HepG2 (cell line): Measurements from ENCODE around the gene RTCA. TPM values are rescaled to one million over a fixed set of nuclear protein-coding genes. Genes with fewer than 3 reads are reported as not detected.

Source experiments
- ATAC-seq: fragments of 200-7000 bp; cut with Tn5 transposase; 3 replicates; pipeline ENCODE4 v1.9.1; 2020; ENCODE audit warnings: mild to moderate bottlenecking, moderate library complexity
- BruUV-seq: library from RNA; stranded (reverse); fragments of 400-500 nt; replicated peaks from 2 replicates; lab custom pipeline; 2021; lab: Mats Ljungman, UMichigan
- CTCF ChIA-PET: fragments of 300-600 bp; formaldehyde crosslinking; extraction: SDS; loops from one replicate; lab custom pipeline; 2021; ENCODE audit warnings: low total read pairs, inconsistent platforms, low intra/inter-chr PET ratio; lab: Yijun Ruan, JAX
- POLR2A ChIA-PET: fragments of 350-600 bp; sonication (Branson Sonifier 250); formaldehyde crosslinking; loops from one replicate; lab custom pipeline; 2020; ENCODE audit warnings: antibody characterized with exemption, inconsistent platforms; lab: Yijun Ruan, JAX
- DNase-seq: peaks from one replicate; pipeline ENCODE4 v3.0.0-alpha.2; 2015; ENCODE audit warnings: low spot score
- FAIRE-seq: peaks from 3 replicates; lab custom pipeline; 2011; peaks lifted over from hg19 to GRCh38; lab: Jason Lieb, UNC
- H2AFZ ChIP-seq: one replicate; pipeline ENCODE4 v1.6.1; 2011; ENCODE audit warnings: low read length, inconsistent platforms
- H3K27ac ChIP-seq: fragments of 300-600 bp; 3 replicates; pipeline ENCODE4 v1.8.0; 2011; ENCODE audit warnings: mixed run types, mild to moderate bottlenecking, mixed read lengths, low read length, inconsistent platforms; ENCODE audit not compliant: insufficient read depth; ENCODE audit errors: extremely low read length
- H3K27me3 ChIP-seq, 2 experiments: fragments of 200-600 bp in 1 of 2; 2 replicates in 1 of 2; 3 replicates in 1 of 2; pipeline versions ENCODE4 v1.6.0 to v1.8.0; 2011; ENCODE audit warnings: low read length in 2 of 2, mild to moderate bottlenecking in 2 of 2, moderate library complexity in 2 of 2, inconsistent platforms in 1 of 2; ENCODE audit not compliant: insufficient read depth in 2 of 2, control insufficient read depth in 1 of 2
- H3K36me3 ChIP-seq, 2 experiments: fragments of 200-600 bp in 1 of 2; replicated peaks in 1 of 2; 2 replicates in 1 of 2; 3 replicates in 1 of 2; pipeline versions ENCODE4 v1.5.1 to v1.8.0; 2011; ENCODE audit warnings: low read length in 2 of 2, inconsistent platforms in 1 of 2; ENCODE audit not compliant: insufficient read depth in 2 of 2, control insufficient read depth in 1 of 2
- H3K4me1 ChIP-seq: 2 replicates; pipeline ENCODE4 v1.5.1; 2012; ENCODE audit warnings: low read length, inconsistent platforms; ENCODE audit not compliant: insufficient read depth
- H3K4me2 ChIP-seq: 2 replicates; pipeline ENCODE4 v1.6.0; 2011; ENCODE audit warnings: low read depth, low read length, inconsistent platforms
- H3K4me3 ChIP-seq, 3 experiments: fragments of 200-600 bp in 1 of 3; sonication (generic), shearing (Covaris generic) in 1 of 3; replicated peaks in 1 of 3; 2 replicates each; pipeline ENCODE4 v1.5.1; 2011 to 2016; ENCODE audit warnings: low read length in 3 of 3, inconsistent platforms in 2 of 3, low read depth in 2 of 3, mild to moderate bottlenecking in 2 of 3, control low read depth in 1 of 3, mixed read lengths in 1 of 3; ENCODE audit not compliant: insufficient read depth in 1 of 3
- H3K79me2 ChIP-seq: one replicate; pipeline ENCODE4 v1.6.1; 2011; ENCODE audit warnings: low read length, inconsistent platforms; ENCODE audit not compliant: insufficient read depth
- H3K9ac ChIP-seq: 2 replicates; pipeline ENCODE4 v1.6.0; 2011; ENCODE audit warnings: mild to moderate bottlenecking, low read depth, low read length, inconsistent platforms; ENCODE audit not compliant: insufficient read depth
- H3K9me3 ChIP-seq: 2 replicates; pipeline ENCODE4 v1.5.1; 2012; ENCODE audit warnings: mild to moderate bottlenecking, low read length
- H4K20me1 ChIP-seq: 2 replicates; pipeline ENCODE4 v1.6.0; 2011; ENCODE audit warnings: inconsistent platforms, mild to moderate bottlenecking, low read length, moderate library complexity; ENCODE audit not compliant: insufficient read depth
- ADNP ChIP-seq: sonication (generic); formaldehyde crosslinking; IDR thresholded peaks from 2 replicates; pipeline ENCODE4 v1.4.0; 2020; ENCODE audit warnings: missing genetic modification reagents
- ATF3 ChIP-seq: sonication (generic); formaldehyde crosslinking; IDR thresholded peaks from 2 replicates; pipeline ENCODE4 v1.4.0; 2020; ENCODE audit warnings: missing genetic modification reagents
- CEBPB ChIP-seq: IDR thresholded peaks from 2 replicates; pipeline ENCODE4 v1.6.1; 2011; ENCODE audit warnings: low read depth, low read length, improper control_type of control experiment, borderline replicate concordance
- CEBPG ChIP-seq: IDR thresholded peaks from 2 replicates; pipeline ENCODE4 v1.6.1; 2016
- FOSL1 ChIP-seq: sonication (generic); formaldehyde crosslinking; IDR thresholded peaks from 2 replicates; pipeline ENCODE4 v1.9.0; 2021; ENCODE audit warnings: missing genetic modification reagents, borderline replicate concordance
- FOSL2 ChIP-seq: sonication (generic); formaldehyde crosslinking; IDR thresholded peaks from 2 replicates; pipeline ENCODE4 v1.4.0; 2020; ENCODE audit warnings: missing genetic modification reagents
- HDAC1 ChIP-seq: sonication (generic); formaldehyde crosslinking; IDR thresholded peaks from 2 replicates; pipeline ENCODE4 v1.5.1; 2020; ENCODE audit warnings: mild to moderate bottlenecking, missing genetic modification reagents
- IRF1 ChIP-seq: sonication (generic); formaldehyde crosslinking; IDR thresholded peaks from 2 replicates; pipeline ENCODE4 v1.4.0; 2020; ENCODE audit warnings: low read depth, mild to moderate bottlenecking, missing genetic modification reagents
- JUND ChIP-seq: sonication (generic); formaldehyde crosslinking; IDR thresholded peaks from 2 replicates; pipeline ENCODE4 v1.8.0; 2022; ENCODE audit warnings: mild to moderate bottlenecking, missing genetic modification reagents
- MIER3 ChIP-seq: IDR thresholded peaks from 2 replicates; pipeline ENCODE4 v1.6.1; 2016; ENCODE audit warnings: missing compliant biosample characterization, borderline replicate concordance
- SP4 ChIP-seq: sonication (generic); formaldehyde crosslinking; IDR thresholded peaks from 2 replicates; pipeline ENCODE4 v1.8.1; 2023; ENCODE audit warnings: mild to moderate bottlenecking, missing genetic modification reagents
- YEATS2 ChIP-seq: sonication (generic); formaldehyde crosslinking; IDR thresholded peaks from 2 replicates; pipeline ENCODE4 v1.4.0; 2020; ENCODE audit warnings: missing genetic modification reagents, borderline replicate concordance
- ZNF460 ChIP-seq: sonication (generic); formaldehyde crosslinking; IDR thresholded peaks from 2 replicates; pipeline ENCODE4 v1.5.1; 2020; ENCODE audit warnings: missing genetic modification reagents, mild to moderate bottlenecking, borderline replicate concordance
- ZNF770 ChIP-seq: sonication (generic); formaldehyde crosslinking; IDR thresholded peaks from 2 replicates; pipeline ENCODE4 v1.5.0; 2020; ENCODE audit warnings: mild to moderate bottlenecking, missing genetic modification reagents
- ZSCAN21 ChIP-seq: sonication (generic); formaldehyde crosslinking; IDR thresholded peaks from 2 replicates; pipeline ENCODE4 v1.8.0; 2022; ENCODE audit warnings: mild to moderate bottlenecking, missing genetic modification reagents, moderate library complexity, borderline replicate concordance
- WGBS: methylation state at CpG from one replicate; pipeline ENCODE4 v1.1.6; 2017; ENCODE audit warnings: low lambda C conversion rate; 5-methylcytosine and 5-hydroxymethylcytosine counted together
- in situ Hi-C: cut with HindIII; loops from 2 replicates; pipeline ENCODE4 v1.10.0; 2017; ENCODE audit warnings: low pct_unique_long_range_greater_than_20kb; ENCODE audit not compliant: extremely low pct_ligation_motif_present
- intact Hi-C: fragments of 100-400 bp; cut with micrococcal nuclease; formaldehyde crosslinking; loops from one replicate; pipeline ENCODE4 v1.10.0; 2022; ENCODE audit not compliant: unreplicated experiment
- polyA plus RNA-seq, 8 experiments: library from polyadenylated mRNA; depleted of rRNA in 3 of 8; stranded (reverse) in 7 of 8; unstranded in 1 of 8; fragments of >200 nt; fragmentation: Illumina TruSeq in 4 of 8; extraction: Trizol in 4 of 8; gene quantifications; 2 replicates each; pipeline versions ENCODE4 v1.2.1 to v1.2.3, GENCODE V29; 2011 to 2016; ENCODE audit warnings: low read depth in 4 of 8, missing spikeins in 1 of 8, mixed read lengths in 1 of 8; ENCODE audit not compliant: insufficient read depth in 1 of 8
- total RNA-seq, 5 experiments: library from RNA; depleted of rRNA; stranded (reverse); fragments of >200 nt; fragmentation: Illumina TruSeq; extraction: Trizol; gene quantifications; 2 replicates each; pipeline ENCODE4 v1.2.3, GENCODE V29; 2016; ENCODE audit warnings: low read depth in 1 of 5

Gene RTCA
- total and polyA plus RNA-seq, 2 of the 13 experiments (the other 11 are each of a cell fraction or from before 2014, with no cell fraction given), result 22.7 to 31.0 TPM

GRCh38 chr1:100219457-100219856, 46.6 kb upstream of the RTCA start:
- BruUV-seq, result no TSS peak

GRCh38 chr1:100219883-100220282, 46.1 kb upstream of the RTCA start:
- TF ChIP-seq ZSCAN21 (no peak), ZNF770 (peak; percentile 60), HDAC1 (no peak), ZNF460 (peak; percentile 55; the same call in 1 of the 2 replicates), JUND (CRISPR knock-in tag) (peak; percentile 47; the same call in 1 of the 2 replicates), YEATS2 (no peak), MIER3 (CRISPR knock-in tag) (no peak), FOSL1 (CRISPR knock-in tag) (peak; percentile 50; the same call in 1 of the 2 replicates), CEBPB (peak; percentile 43; the same call in 1 of the 2 replicates), ATF3 (CRISPR knock-in tag) (peak; percentile 67), FOSL2 (CRISPR knock-in tag) (peak; percentile 85), IRF1 (CRISPR knock-in tag) (no peak), SP4 (CRISPR knock-in tag) (no peak), CEBPG (0 out of 2 replicates have a peak, but pooled peaks have one; percentile 37)
- TF ChIP-seq, all 625 proteins: peak for 8
- Histone ChIP-seq H3K9me3 (no peaks in the 10 kb centered on the region), H3K79me2 (no peaks in the 10 kb centered on the region), H3K4me2 (no peak overlapping the region), H3K9ac (no peak overlapping the region), H3K27ac (no peak overlapping the region), H4K20me1 (no peaks in the 10 kb centered on the region), H3K4me3 (no peak overlapping the region), H3K4me1 (no peaks in the 10 kb centered on the region), H3K27me3 (no peaks in the 10 kb centered on the region), H2AFZ (no peak overlapping the region), H3K36me3 (peaks cover 0 to 21% of the 10 kb centered on the region in 2 experiments; a peak in 2 of 5 replicates)
- CTCF ChIA-PET, result no interaction called here
- in situ Hi-C loops (no loop called here), intact Hi-C loops (no loop called here)
- POLR2A ChIA-PET, result no interaction called here
- DNase-seq (no peak), ATAC-seq (no peak), FAIRE-seq (no peak)
- WGBS, result 97% methylated on average over 2 of the region's 2 CpGs
- no TSS peak for BruUV-seq

More at GRCh38 chr1:100219457-100219856, 46.6 kb upstream of the RTCA start:
- Histone ChIP-seq H4K20me1 (no peaks in the 10 kb centered on the region), H3K27me3 (no peaks in the 10 kb centered on the region), H3K27ac (no peak overlapping the region), H2AFZ (no peak overlapping the region), H3K4me3 (no peak overlapping the region), H3K9ac (no peak overlapping the region), H3K4me2 (no peak overlapping the region), H3K36me3 (peaks cover 0 to 25% of the 10 kb centered on the region in 2 experiments; a peak in 2 of 5 replicates), H3K9me3 (no peaks in the 10 kb centered on the region), H3K4me1 (no peaks in the 10 kb centered on the region), H3K79me2 (no peaks in the 10 kb centered on the region)
- intact Hi-C loops, result no loop called here
- FAIRE-seq (no peak), ATAC-seq (no peak), DNase-seq (no peak)
- in situ Hi-C loops, result no loop called here
- POLR2A ChIA-PET, result no interaction called here
- WGBS, result 97% methylated on average over 5 of the region's 6 CpGs
- CTCF ChIA-PET, result no interaction called here
- TF ChIP-seq ADNP (CRISPR knock-in tag), result no peak
